GM21619 (cell line): ENCODE data around the gene FLT3LG.

Experiments used
- ATAC-seq: cut with Tn5 transposase; IDR thresholded peaks from one replicate; pipeline ENCODE4 v1.9.1; 2021; ENCODE audit not compliant: unreplicated experiment

The FLT3LG gene

GRCh38 chr19:49507803-49508494, 33.9 kb downstream of the FLT3LG start:
- ATAC-seq: no peak

GRCh38 chr19:49512970-49513745, 39.1 kb downstream of the FLT3LG start:
- ATAC-seq: no peak

GRCh38 chr19:49513746-49514118, 39.7 kb downstream of the FLT3LG start:
- no peak for ATAC-seq

- ATAC-seq: no peak
Observed at GRCh38 chr19:49514151-49514550, 40.1 kb downstream of the FLT3LG start.

- ATAC-seq: no peak
Observed at GRCh38 chr19:49515767-49516166, 41.8 kb downstream of the FLT3LG start.

GRCh38 chr19:49518033-49518432, 44.0 kb downstream of the FLT3LG start:
- ATAC-seq: no peak

GRCh38 chr19:49520705-49521319, 46.8 kb downstream of the FLT3LG start:
- no peak for ATAC-seq

GRCh38 chr19:49524812-49525455, 50.9 kb downstream of the FLT3LG start:
- ATAC-seq: no peak

- ATAC-seq: no peak
Observed at GRCh38 chr19:49528211-49528771, 54.3 kb downstream of the FLT3LG start.

- no peak for ATAC-seq
Observed at GRCh38 chr19:49530708-49531107, 56.7 kb downstream of the FLT3LG start.

- peak; percentile 73 for ATAC-seq
Observed at GRCh38 chr19:49533551-49534488, 59.8 kb downstream of the FLT3LG start.

GRCh38 chr19:49534632-49535385, 60.8 kb downstream of the FLT3LG start:
- ATAC-seq: no peak
